ENCODE measurements around the gene BID. TPM values are rescaled to one million over a fixed set of nuclear protein-coding genes. Genes with fewer than 3 reads are reported as not detected.

Gene BID
- total RNA-seq, 8 experiments from 2014 or later: 9.1 to 40.2 (median 16.9) TPM

- Histone ChIP-seq H3K4me1 (replicated peaks in 1 of 2) (peaks cover 0 to 3% of the 10 kb centered on the region in 2 donors), H3K27ac (no peak overlapping the region), H3K4me3 (no peak overlapping the region)
- WGBS, 10 experiments: 56 to 90% (median 72%) methylated on average over 1 to 16 of the region's 27 CpGs; no CpG with 5 or more reads in 1 of the 10 experiments
- ATAC-seq (replicated peaks in 6 of 8): no peak
- in situ Hi-C loops (cut with MboI; ENCODE audit: low pct_unique_long_range_greater_than_20kb in 2 of 9, low sequenced_read_pairs in 9 of 9, unreplicated experiment in 9 of 9): no loop called here
Measured at GRCh38 chr22:17779286-17780115, 5.2 kb upstream of the BID start.

GRCh38 chr22:17778412-17778976 lies 4.2 kb upstream of the BID start:
- no peak overlapping the region for H3K4me3 ChIP-seq
- no peak for ATAC-seq (replicated peaks in 6 of 8)
- H3K27ac ChIP-seq: no peak overlapping the region
- H3K4me1 ChIP-seq (replicated peaks in 1 of 2): peaks cover under 1 to 5% of the 10 kb centered on the region in 2 donors
- WGBS, 10 experiments: 90 to 100% (median 100%) methylated on average over 2 to 15 of the region's 23 CpGs; no CpG with 5 or more reads in 3 of the 10 experiments
- in situ Hi-C loops (cut with MboI; ENCODE audit: low pct_unique_long_range_greater_than_20kb in 2 of 9, low sequenced_read_pairs in 9 of 9, unreplicated experiment in 9 of 9): no loop called here

- ATAC-seq (replicated peaks in 6 of 8): no peak
- 20 to 100% (median 83%) methylated on average over 1 to 6 of the region's 6 CpGs; no CpG with 5 or more reads in 5 of the 10 experiments for WGBS, 10 experiments
- Histone ChIP-seq H3K4me1 (replicated peaks in 1 of 2) (peaks cover 9 to 13% of the 10 kb centered on the region in 2 donors), H3K4me3 (no peak overlapping the region), H3K27ac (no peak overlapping the region)
- in situ Hi-C loops (cut with MboI; ENCODE audit: low pct_unique_long_range_greater_than_20kb in 2 of 9, low sequenced_read_pairs in 9 of 9, unreplicated experiment in 9 of 9): no loop called here
Measured at GRCh38 chr22:17777717-17778044, 3.4 kb upstream of the BID start.

- in situ Hi-C loops (cut with MboI; ENCODE audit: low pct_unique_long_range_greater_than_20kb in 2 of 9, low sequenced_read_pairs in 9 of 9, unreplicated experiment in 9 of 9): no loop called here
- 0 to 100% (median 90%) methylated on average over 1 to 10 of the region's 27 CpGs for WGBS, 10 experiments
- Histone ChIP-seq H3K4me1 (replicated peaks in 1 of 2) (peaks cover 14 to 18% of the 10 kb centered on the region in 2 donors), H3K27ac (no peak overlapping the region), H3K4me3 (no peak overlapping the region)
- ATAC-seq (replicated peaks in 6 of 8): no peak
Measured at GRCh38 chr22:17777005-17777716, 2.9 kb upstream of the BID start.

GRCh38 chr22:17775781-17776465 lies 1.7 kb upstream of the BID start:
- in situ Hi-C loops (cut with MboI; ENCODE audit: low pct_unique_long_range_greater_than_20kb in 2 of 9, low sequenced_read_pairs in 9 of 9, unreplicated experiment in 9 of 9): no loop called here
- no peak for ATAC-seq (replicated peaks in 6 of 8)
- H3K4me3 ChIP-seq: no peak overlapping the region
- WGBS, 10 experiments: 50 to 100% (median 93%) methylated on average over 2 to 3 of the region's 10 CpGs; no CpG with 5 or more reads in 6 of the 10 experiments
- no peak overlapping the region for H3K27ac ChIP-seq
- peaks cover 17 to 20% of the 10 kb centered on the region in 2 donors for H3K4me1 ChIP-seq (replicated peaks in 1 of 2)

GRCh38 chr22:17774926-17775685 lies 837 bp upstream of the BID start:
- in situ Hi-C loops (cut with MboI; ENCODE audit: low pct_unique_long_range_greater_than_20kb in 2 of 9, low sequenced_read_pairs in 9 of 9, unreplicated experiment in 9 of 9): no loop called here
- H3K27ac ChIP-seq: no peak overlapping the region
- H3K4me1 ChIP-seq (replicated peaks in 1 of 2): peaks cover 17 to 20% of the 10 kb centered on the region in 2 donors
- no peak for ATAC-seq (replicated peaks in 6 of 8)
- 60 to 100% (median 80%) methylated on average over 1 to 7 of the region's 27 CpGs; no CpG with 5 or more reads in 2 of the 10 experiments for WGBS, 10 experiments
- H3K4me3 ChIP-seq: no peak overlapping the region

- Histone ChIP-seq H3K27ac (peak overlapping the region; percentile 78 to 84), H3K4me1 (replicated peaks in 1 of 2) (peaks cover 17 to 20% of the 10 kb centered on the region in 2 donors), H3K4me3 (peak overlapping the region; percentile 36 to 46 (median 38))
- in situ Hi-C loops (cut with MboI; ENCODE audit: low pct_unique_long_range_greater_than_20kb in 2 of 9, low sequenced_read_pairs in 9 of 9, unreplicated experiment in 9 of 9): no loop called here
- 7 to 13% methylated on average over 3 to 8 of the region's 47 CpGs; no CpG with 5 or more reads in 8 of the 10 experiments for WGBS, 10 experiments
- ATAC-seq (replicated peaks in 6 of 8): peak; percentile 46 to 86 (median 82)
Measured at GRCh38 chr22:17773606-17774205, 563 bp downstream of the BID start.

GRCh38 chr22:17772958-17773605 lies 1.2 kb downstream of the BID start:
- 0 to 70% (median 44%) methylated on average over 2 to 3 of the region's 18 CpGs; no CpG with 5 or more reads in 7 of the 10 experiments for WGBS, 10 experiments
- in situ Hi-C loops (cut with MboI; ENCODE audit: low pct_unique_long_range_greater_than_20kb in 2 of 9, low sequenced_read_pairs in 9 of 9, unreplicated experiment in 9 of 9): no loop called here

GRCh38 chr22:17772249-17772957 lies 1.9 kb downstream of the BID start:
- Histone ChIP-seq H3K27ac (peak overlapping the region; percentile 78 to 84), H3K4me1 (replicated peaks in 1 of 2) (peaks cover 17 to 20% of the 10 kb centered on the region in 2 donors), H3K4me3 (no peak overlapping the region)
- ATAC-seq (replicated peaks in 6 of 8): peak in 7 of 8 experiments; percentile 0 to 34 (median 3)
- 46 to 95% (median 66%) methylated on average over 1 to 7 of the region's 21 CpGs; no CpG with 5 or more reads in 4 of the 10 experiments for WGBS, 10 experiments
- in situ Hi-C loops (cut with MboI; ENCODE audit: low pct_unique_long_range_greater_than_20kb in 2 of 9, low sequenced_read_pairs in 9 of 9, unreplicated experiment in 9 of 9): no loop called here

More at GRCh38 chr22:17772958-17773605, 1.2 kb downstream of the BID start:
- H3K27ac ChIP-seq: peak overlapping the region; percentile 78 to 84
- H3K4me3 ChIP-seq: peak overlapping the region; percentile 36 to 46 (median 38)
- ATAC-seq (replicated peaks in 6 of 8): peak in 5 of 8 experiments; percentile 0 to 39 (median 6)
- H3K4me1 ChIP-seq (replicated peaks in 1 of 2): peaks cover 17 to 20% of the 10 kb centered on the region in 2 donors

GRCh38 chr22:17770180-17771077 lies 3.8 kb downstream of the BID start:
- in situ Hi-C loops (cut with MboI; ENCODE audit: low pct_unique_long_range_greater_than_20kb in 2 of 9, low sequenced_read_pairs in 9 of 9, unreplicated experiment in 9 of 9): no loop called here
- no peak for ATAC-seq (replicated peaks in 6 of 8)
- Histone ChIP-seq H3K27ac (no peak overlapping the region), H3K4me1 (replicated peaks in 1 of 2) (peaks cover 17 to 20% of the 10 kb centered on the region in 2 donors), H3K4me3 (no peak overlapping the region)
- WGBS, 10 experiments: 40 to 100% (median 92%) methylated on average over 1 to 10 of the region's 19 CpGs; no CpG with 5 or more reads in 2 of the 10 experiments
